IMR-90 (cell line): ENCODE results near the gene LCA5. TPM values are rescaled to one million over a fixed set of nuclear protein-coding genes. Genes with fewer than 3 reads are reported as not detected.

Source experiments
- ATAC-seq: fragments of 200-7000 bp; cut with Tn5 transposase; 2 replicates; pipeline ENCODE4 v1.9.1; 2020; ENCODE audit warnings: low read depth, mild to moderate bottlenecking, moderate library complexity
- BruUV-seq: library from RNA; stranded (reverse); fragments of 400-500 nt; replicated peaks from 2 replicates; lab custom pipeline; 2021; lab: Mats Ljungman, UMichigan
- CTCF ChIA-PET: fragments of 300-600 bp; formaldehyde crosslinking; extraction: SDS; loops from one replicate; lab custom pipeline; 2021; ENCODE audit warnings: antibody characterized with exemption; lab: Yijun Ruan, JAX
- POLR2A ChIA-PET: fragments of 300-600 bp; sonication (Branson Sonifier 250); formaldehyde crosslinking; loops from one replicate; lab custom pipeline; 2022; ENCODE audit warnings: antibody characterized with exemption; ENCODE audit not compliant: unreplicated experiment; lab: Charles Lee
- DNase-seq: peaks from one replicate; pipeline ENCODE4 v3.0.0; 2013
- H2AFZ ChIP-seq: replicated peaks from 2 replicates; pipeline ENCODE3; 2013; ENCODE audit warnings: low read length, mild to moderate bottlenecking; ENCODE audit not compliant: poor library complexity
- H2AK5ac ChIP-seq: 2 replicates; pipeline ENCODE4 v1.6.1; 2013; ENCODE audit warnings: low read depth, low read length, inconsistent platforms
- H2AK9ac ChIP-seq: replicated peaks from 2 replicates; pipeline ENCODE3; 2013; ENCODE audit warnings: mild to moderate bottlenecking, low read depth, low read length, moderate library complexity; ENCODE audit not compliant: poor library complexity
- H2BK120ac ChIP-seq: 2 replicates; pipeline ENCODE4 v1.6.1; 2013; ENCODE audit warnings: low read depth, low read length, inconsistent platforms
- H2BK15ac ChIP-seq: 3 replicates; pipeline ENCODE4 v1.6.1; 2013; ENCODE audit warnings: low read depth, low read length, inconsistent platforms
- H2BK20ac ChIP-seq: 2 replicates; pipeline ENCODE4 v1.6.1; 2013; ENCODE audit warnings: low read depth, mild to moderate bottlenecking, inconsistent platforms, low read length, moderate library complexity
- H2BK5ac ChIP-seq: 2 replicates; pipeline ENCODE4 v1.6.1; 2013; ENCODE audit warnings: mild to moderate bottlenecking, low read depth, low read length, inconsistent platforms; ENCODE audit not compliant: poor library complexity, severe bottlenecking
- H3K14ac ChIP-seq: replicated peaks from 2 replicates; pipeline ENCODE4 v1.6.1; 2013; ENCODE audit warnings: low read depth, low read length, inconsistent platforms
- H3K18ac ChIP-seq: 2 replicates; pipeline ENCODE4 v1.6.1; 2013; ENCODE audit warnings: low read depth, low read length, control low read depth
- H3K23ac ChIP-seq: 2 replicates; pipeline ENCODE4 v1.6.1; 2013; ENCODE audit warnings: low read depth, low read length, inconsistent platforms
- H3K27ac ChIP-seq: 2 replicates; pipeline ENCODE4 v1.5.1; 2013; ENCODE audit warnings: mild to moderate bottlenecking, control low read depth, low read length; ENCODE audit not compliant: insufficient read depth
- H3K27me3 ChIP-seq: 2 replicates; pipeline ENCODE4 v1.6.1; 2013; ENCODE audit warnings: low read length; ENCODE audit not compliant: control insufficient read depth, insufficient read depth
- H3K36me3 ChIP-seq: 2 replicates; pipeline ENCODE4 v1.6.1; 2013; ENCODE audit warnings: low read length, mixed read lengths; ENCODE audit not compliant: control insufficient read depth, insufficient read depth
- H3K4ac ChIP-seq: 2 replicates; pipeline ENCODE4 v1.6.1; 2013; ENCODE audit warnings: low read depth, low read length, inconsistent platforms
- H3K4me1 ChIP-seq: 2 replicates; pipeline ENCODE4 v1.6.1; 2013; ENCODE audit warnings: low read length, mixed read lengths; ENCODE audit not compliant: control insufficient read depth, insufficient read depth
- H3K4me2 ChIP-seq: 2 replicates; pipeline ENCODE4 v1.6.1; 2013; ENCODE audit warnings: low read depth, mild to moderate bottlenecking, control low read depth, low read length, moderate library complexity
- H3K4me3 ChIP-seq: 2 replicates; pipeline ENCODE4 v1.5.1; 2013; ENCODE audit warnings: low read depth, mild to moderate bottlenecking, control low read depth, low read length, moderate library complexity; ENCODE audit not compliant: insufficient read depth
- H3K56ac ChIP-seq: 2 replicates; pipeline ENCODE4 v1.6.1; 2013; ENCODE audit warnings: low read length, inconsistent platforms; ENCODE audit not compliant: insufficient read depth; ENCODE audit errors: extremely low read depth
- H3K79me1 ChIP-seq, 2 experiments: 2 replicates each; pipeline ENCODE4 v1.6.1; 2013; ENCODE audit warnings: low read length in 2 of 2, inconsistent platforms in 1 of 2, low read depth in 1 of 2
- H3K9ac ChIP-seq: 2 replicates; pipeline ENCODE4 v1.6.1; 2013; ENCODE audit warnings: low read depth, low read length, control low read depth
- H3K9me1 ChIP-seq: 2 replicates; pipeline ENCODE4 v1.6.1; 2013; ENCODE audit warnings: low read length, inconsistent platforms; ENCODE audit not compliant: insufficient read depth
- H3K9me3 ChIP-seq: 2 replicates; pipeline ENCODE4 v1.6.1; 2013; ENCODE audit warnings: low read length; ENCODE audit not compliant: control insufficient read depth, insufficient read depth
- H4K20me1 ChIP-seq: 2 replicates; pipeline ENCODE4 v1.6.1; 2013; ENCODE audit warnings: low read length, inconsistent platforms; ENCODE audit not compliant: insufficient read depth
- H4K5ac ChIP-seq: 2 replicates; pipeline ENCODE4 v1.6.1; 2013; ENCODE audit warnings: mild to moderate bottlenecking, low read depth, low read length, control low read depth
- H4K8ac ChIP-seq, 2 experiments: 2 replicates each; pipeline ENCODE4 v1.6.1; 2013; ENCODE audit warnings: low read depth in 2 of 2, low read length in 2 of 2, control low read depth in 1 of 2, inconsistent platforms in 1 of 2
- H4K91ac ChIP-seq: 2 replicates; pipeline ENCODE4 v1.6.1; 2013; ENCODE audit warnings: low read depth, low read length, inconsistent platforms; ENCODE audit not compliant: insufficient read depth
- CEBPB ChIP-seq: IDR thresholded peaks from 2 replicates; pipeline ENCODE4 v1.6.1; 2012; ENCODE audit warnings: low read depth, low read length, improper control_type of control experiment
- MAFK ChIP-seq: IDR thresholded peaks from 2 replicates; pipeline ENCODE4 v1.6.1; 2012; ENCODE audit warnings: low read depth, low read length, improper control_type of control experiment
- POLR2A ChIP-seq: IDR thresholded peaks from 2 replicates; pipeline ENCODE4 v1.6.1; 2012; ENCODE audit warnings: mild to moderate bottlenecking, low read depth, low read length
- RFX5 ChIP-seq: IDR thresholded peaks from 2 replicates; pipeline ENCODE4 v1.8.0; 2012; ENCODE audit warnings: low read depth, mild to moderate bottlenecking, low read length, moderate library complexity
- SMC3 ChIP-seq: fragments of 150-350 bp; IDR thresholded peaks from 2 replicates; pipeline ENCODE4 v1.6.1; 2016; ENCODE audit warnings: low read depth, mild to moderate bottlenecking, antibody characterized with exemption, low read length, moderate library complexity
- WGBS, 2 experiments: methylation state at CpG; one replicate each; pipeline versions ENCODE4 v1.1.5 to v1.1.7; 2013; ENCODE audit warnings: missing lambda C conversion rate in 2 of 2; ENCODE audit not compliant: insufficient read length in 1 of 2; ENCODE audit errors: extremely low coverage in 2 of 2; 5-methylcytosine and 5-hydroxymethylcytosine counted together
- dilution Hi-C: fragments of 300-500 bp; cut with HindIII; formaldehyde crosslinking; loops from one replicate; pipeline ENCODE4 v1.14.3; 2018; ENCODE audit warnings: low sequenced_read_pairs; ENCODE audit not compliant: unreplicated experiment
- in situ Hi-C: fragments of 300-500 bp; cut with MboI; formaldehyde crosslinking; loops from 3 replicates; pipeline ENCODE4 v1.14.3; 2019; ENCODE audit warnings: low sequenced_read_pairs, inconsistent platforms, mixed read lengths
- intact Hi-C: fragments of 100-400 bp; cut with micrococcal nuclease; formaldehyde crosslinking; loops from 2 replicates; pipeline ENCODE4 v1.10.0; 2022
- polyA plus RNA-seq, 3 experiments: library from polyadenylated mRNA; depleted of rRNA; stranded (reverse); fragments of >200 nt; gene quantifications; 2 replicates each; pipeline ENCODE4 v1.2.3, GENCODE V29; 2012; ENCODE audit warnings: low replicate concordance in 1 of 3
- total RNA-seq: library from RNA; depleted of rRNA; stranded (reverse); fragments of >200 nt; gene quantifications from 2 replicates; pipeline ENCODE4 v1.2.3, GENCODE V29; 2012

Gene LCA5
- total and polyA plus RNA-seq, 2 of the 4 experiments (the other 2 are of a cell fraction), result 1.2 to 2.0 TPM

- DNase-seq, result no peak
- Histone ChIP-seq H2AK9ac (no peak overlapping the region), H2AK5ac (no peak overlapping the region), H3K27ac (no peak overlapping the region), H2BK120ac (no peak overlapping the region), H3K9me1 (0 out of 2 replicates have a peak, but pooled peaks cover 2% of the 10 kb centered on the region), H3K14ac (no peak overlapping the region), H3K18ac (no peak overlapping the region), H4K5ac (no peak overlapping the region), H3K56ac (no peak overlapping the region), H3K4ac (no peak overlapping the region), H4K20me1 (no peaks in the 10 kb centered on the region), H3K9me3 (no peaks in the 10 kb centered on the region), H3K23ac (no peak overlapping the region), H4K91ac (no peak overlapping the region), H3K79me1 (peaks cover 5 to 7% of the 10 kb centered on the region in 2 experiments; a peak in 3 of 4 replicates), H2BK15ac (no peak overlapping the region), H2BK5ac (no peak overlapping the region), H2BK20ac (no peak overlapping the region), H3K9ac (no peak overlapping the region), H3K36me3 (no peaks in the 10 kb centered on the region), H3K4me2 (no peak overlapping the region), H3K4me3 (no peak overlapping the region), H4K8ac (no peak overlapping the region), H3K27me3 (no peaks in the 10 kb centered on the region), H2AFZ (no peak overlapping the region), H3K4me1 (peaks cover 2% of the 10 kb centered on the region; the same call in 1 of the 2 replicates)
- TF ChIP-seq POLR2A, result no peak
- TF ChIP-seq SMC3, result no peak
- no peak for TF ChIP-seq MAFK
- no peak for TF ChIP-seq RFX5
- no peak for TF ChIP-seq CEBPB
- in situ Hi-C loops, result no loop called here
- intact Hi-C loops, result no loop called here
- no TSS peak for BruUV-seq
- ChIA-PET CTCF (no interaction called here), POLR2A (no interaction called here)
- no peak for ATAC-seq
- no CpG with 5 or more reads among the region's 1 CpG for WGBS, 2 experiments
- dilution Hi-C loops, result no loop called here
These were observed 10.3 kb downstream of the LCA5 start for GRCh38 chr6:79526897-79527296.
